IPS-18c (cell line): ENCODE measurements around the gene NT5C1B.

Source experiments
- H3K4me3 ChIP-seq: 2 replicates; pipeline ENCODE4 v1.7.0; 2013; ENCODE audit warnings: low read depth, mild to moderate bottlenecking, low read length, moderate library complexity; ENCODE audit not compliant: insufficient read depth
- H3K9me3 ChIP-seq: one replicate; pipeline ENCODE4 v1.6.1; 2013; ENCODE audit warnings: mild to moderate bottlenecking, low read length, moderate library complexity; ENCODE audit not compliant: control insufficient read depth, insufficient read depth

NT5C1B gene

GRCh38 chr2:18566145-18566769 is 23.1 kb downstream of the NT5C1B start:
- H3K4me3 ChIP-seq = no peak overlapping the region
- H3K9me3 ChIP-seq = no peaks in the 10 kb centered on the region

GRCh38 chr2:18560797-18561085 is 28.6 kb downstream of the NT5C1B start:
- Histone ChIP-seq H3K9me3 (no peaks in the 10 kb centered on the region), H3K4me3 (peak overlapping the region; percentile 75; the same call in 1 of the 2 replicates)

GRCh38 chr2:18560031-18560796 is 29.2 kb downstream of the NT5C1B start, which contains the start of gene RDH14:
RDH14 (minus strand) TSS chr2:18560653; CDS start chr2:18560572, 81 bp downstream.
- no peaks in the 10 kb centered on the region for H3K9me3 ChIP-seq
- peak within 1 kb of the TSS; percentile 75 for H3K4me3 ChIP-seq

- Histone ChIP-seq H3K4me3 (peak overlapping the region; percentile 75), H3K9me3 (no peaks in the 10 kb centered on the region)
These were observed 29.8 kb downstream of the NT5C1B start for GRCh38 chr2:18559531-18560030.

- Histone ChIP-seq H3K4me3 (no peak overlapping the region), H3K9me3 (no peaks in the 10 kb centered on the region)
These were observed 30.9 kb downstream of the NT5C1B start for GRCh38 chr2:18558458-18558857.

GRCh38 chr2:18557121-18557520 is 32.2 kb downstream of the NT5C1B start:
- H3K4me3 ChIP-seq = no peak overlapping the region
- no peaks in the 10 kb centered on the region for H3K9me3 ChIP-seq

- Histone ChIP-seq H3K4me3 (no peak overlapping the region), H3K9me3 (no peaks in the 10 kb centered on the region)
These were observed 36.9 kb downstream of the NT5C1B start for GRCh38 chr2:18552351-18553077.

- no peaks in the 10 kb centered on the region for H3K9me3 ChIP-seq
These were observed 37.7 kb downstream of the NT5C1B start for GRCh38 chr2:18551623-18552022.

GRCh38 chr2:18551169-18551568 is 38.2 kb downstream of the NT5C1B start:
- Histone ChIP-seq H3K9me3 (no peaks in the 10 kb centered on the region), H3K4me3 (no peak overlapping the region)

More at GRCh38 chr2:18551623-18552022, 37.7 kb downstream of the NT5C1B start:
- no peak overlapping the region for H3K4me3 ChIP-seq

- H3K9me3 ChIP-seq = no peaks in the 10 kb centered on the region
- no peak overlapping the region for H3K4me3 ChIP-seq
These were observed 38.9 kb downstream of the NT5C1B start for GRCh38 chr2:18550433-18550832.

GRCh38 chr2:18549083-18549482 is 40.3 kb downstream of the NT5C1B start:
- H3K4me3 ChIP-seq = no peak overlapping the region
- no peaks in the 10 kb centered on the region for H3K9me3 ChIP-seq

- no peak overlapping the region for H3K4me3 ChIP-seq
- no peaks in the 10 kb centered on the region for H3K9me3 ChIP-seq
These were observed 40.7 kb downstream of the NT5C1B start for GRCh38 chr2:18548621-18549020.

- no peaks in the 10 kb centered on the region for H3K9me3 ChIP-seq
- no peak overlapping the region for H3K4me3 ChIP-seq
These were observed 42.8 kb downstream of the NT5C1B start for GRCh38 chr2:18546567-18546966.

- Histone ChIP-seq H3K4me3 (no peak overlapping the region), H3K9me3 (no peaks in the 10 kb centered on the region)
These were observed 44.0 kb downstream of the NT5C1B start for GRCh38 chr2:18545384-18545783.

GRCh38 chr2:18544171-18544570 is 45.2 kb downstream of the NT5C1B start:
- no peaks in the 10 kb centered on the region for H3K9me3 ChIP-seq
- no peak overlapping the region for H3K4me3 ChIP-seq

GRCh38 chr2:18540872-18541271 is 48.5 kb downstream of the NT5C1B start:
- H3K4me3 ChIP-seq = no peak overlapping the region
- H3K9me3 ChIP-seq = no peaks in the 10 kb centered on the region

GRCh38 chr2:18536697-18537096 is 52.7 kb downstream of the NT5C1B start:
- H3K4me3 ChIP-seq = no peak overlapping the region
- H3K9me3 ChIP-seq = peaks cover 2% of the 10 kb centered on the region

GRCh38 chr2:18536100-18536499 is 53.3 kb downstream of the NT5C1B start:
- H3K4me3 ChIP-seq = no peak overlapping the region

More at GRCh38 chr2:18536100-18536499, 53.3 kb downstream of the NT5C1B start:
- H3K9me3 ChIP-seq = peaks cover 2% of the 10 kb centered on the region
